GM23338 (cell line): ENCODE data around the gene CACNA1H. TPM values are rescaled to one million over a fixed set of nuclear protein-coding genes. Genes with fewer than 3 reads are reported as not detected.

Source experiments
- ATAC-seq: fragments of 200-7000 bp; cut with Tn5 transposase; 3 replicates; pipeline ENCODE4 v1.9.1; 2020
- DNase-seq: peaks from one replicate; pipeline ENCODE4 v3.0.0-alpha.2; 2015; ENCODE audit warnings: low spot score
- H2AFZ ChIP-seq: fragments of 200-600 bp; sonication (generic); 2 replicates; pipeline ENCODE4 v1.8.0; 2016; ENCODE audit warnings: antibody characterized with exemption, mild to moderate bottlenecking, moderate library complexity
- H3F3A ChIP-seq: fragments of 200-600 bp; sonication (generic); replicated peaks from 2 replicates; pipeline ENCODE4 v1.8.0; 2017; ENCODE audit warnings: antibody characterized with exemption, mixed run types, low read depth
- H3K27ac ChIP-seq: fragments of 200-600 bp; sonication (generic); 2 replicates; pipeline ENCODE4 v1.6.1; 2016; ENCODE audit warnings: low read depth
- H3K27me3 ChIP-seq: fragments of 200-600 bp; sonication (generic); 2 replicates; pipeline ENCODE4 v1.8.0; 2016; ENCODE audit warnings: mild to moderate bottlenecking, mixed run types, moderate library complexity; ENCODE audit not compliant: insufficient read depth
- H3K36me3 ChIP-seq: fragments of 200-600 bp; sonication (generic); 2 replicates; pipeline ENCODE4 v1.8.0; 2016; ENCODE audit warnings: mild to moderate bottlenecking; ENCODE audit not compliant: insufficient read depth
- H3K4me1 ChIP-seq: fragments of 200-600 bp; sonication (generic); 2 replicates; pipeline ENCODE4 v1.8.0; 2016; ENCODE audit warnings: mild to moderate bottlenecking, moderate library complexity; ENCODE audit not compliant: insufficient read depth
- H3K4me2 ChIP-seq: fragments of 200-600 bp; sonication (generic); 2 replicates; pipeline ENCODE4 v1.7.1; 2017; ENCODE audit warnings: mixed run types
- H3K4me3 ChIP-seq: fragments of 200-600 bp; sonication (generic); 2 replicates; pipeline ENCODE4 v1.6.1; 2016; ENCODE audit warnings: mixed run types
- H3K79me2 ChIP-seq: fragments of 200-600 bp; sonication (generic); replicated peaks from 2 replicates; pipeline ENCODE4 v1.8.0; 2017; ENCODE audit warnings: mild to moderate bottlenecking; ENCODE audit not compliant: insufficient read depth
- H3K9me2 ChIP-seq: fragments of 200-600 bp; sonication (generic); 2 replicates; pipeline ENCODE4 v1.8.0; 2017; ENCODE audit not compliant: insufficient read depth
- H4K20me1 ChIP-seq: fragments of 200-600 bp; sonication (generic); replicated peaks from 2 replicates; pipeline ENCODE4 v1.8.0; 2017; ENCODE audit warnings: mild to moderate bottlenecking; ENCODE audit not compliant: insufficient read depth
- H3K27ac Mint-ChIP-seq: 2 replicates; pipeline ENCODE4 v1.8.0; 2020; ENCODE audit warnings: inconsistent platforms, mild to moderate bottlenecking, moderate library complexity, mixed read lengths
- H3K27me3 Mint-ChIP-seq: 3 replicates; pipeline ENCODE4 v1.8.0; 2022; ENCODE audit warnings: low read depth, mild to moderate bottlenecking, moderate library complexity, mixed read lengths, inconsistent platforms; ENCODE audit not compliant: insufficient read depth, poor library complexity
- H3K36me3 Mint-ChIP-seq: 3 replicates; pipeline ENCODE4 v1.8.0; 2021; ENCODE audit warnings: low read depth, mild to moderate bottlenecking, inconsistent platforms, moderate library complexity, mixed read lengths
- H3K4me1 Mint-ChIP-seq: 3 replicates; pipeline ENCODE4 v1.8.0; 2020; ENCODE audit warnings: mild to moderate bottlenecking, inconsistent platforms, mixed read lengths
- H3K4me3 Mint-ChIP-seq: 3 replicates; pipeline ENCODE4 v1.8.0; 2021; ENCODE audit warnings: moderate library complexity, mild to moderate bottlenecking, inconsistent platforms, mixed read lengths
- H3K9me3 Mint-ChIP-seq: 3 replicates; pipeline ENCODE4 v1.8.0; 2020; ENCODE audit warnings: moderate library complexity, mild to moderate bottlenecking, inconsistent platforms, mixed read lengths
- CTCF ChIP-seq, 2 experiments: fragments of 200-600 bp in 1 of 2; sonication (generic) in 1 of 2; conservative IDR thresholded peaks; 2 replicates each; pipeline versions ENCODE4 v1.5.1 to v1.6.1; 2016 to 2017; ENCODE audit warnings: antibody characterized with exemption in 2 of 2, low read depth in 2 of 2, mild to moderate bottlenecking in 2 of 2, moderate library complexity in 1 of 2
- EZH2phosphoT487 ChIP-seq: fragments of 200-600 bp; sonication (generic); IDR thresholded peaks from one replicate; pipeline ENCODE4 v1.8.1; 2018; ENCODE audit warnings: antibody characterized with exemption; ENCODE audit not compliant: unreplicated experiment
- JUNB ChIP-seq: IDR thresholded peaks from one replicate; pipeline ENCODE4 v1.6.1; 2016; ENCODE audit warnings: antibody characterized with exemption; ENCODE audit not compliant: unreplicated experiment
- NANOG ChIP-seq: IDR thresholded peaks from 2 replicates; pipeline ENCODE4 v1.6.1; 2016; ENCODE audit warnings: antibody characterized with exemption, borderline replicate concordance
- POLR2AphosphoS5 ChIP-seq: IDR thresholded peaks from 2 replicates; pipeline ENCODE4 v1.6.1; 2016; ENCODE audit warnings: antibody characterized with exemption, low read depth
- ZNF114 ChIP-seq: fragments of 250-450 bp; sonication (Bioruptor Pico); IDR thresholded peaks from 2 replicates; pipeline ENCODE4 v1.5.0; 2020; ENCODE audit warnings: mild to moderate bottlenecking, moderate library complexity
- ZNF331 ChIP-seq: fragments of 250-450 bp; sonication (Bioruptor Pico); IDR thresholded peaks from 2 replicates; pipeline ENCODE4 v1.5.0; 2020; ENCODE audit warnings: low read depth, mild to moderate bottlenecking, moderate library complexity
- polyA plus RNA-seq: library from polyadenylated mRNA; unstranded; fragments of >200 nt; fragmentation: Nextera tagmentation; extraction: Ambion mirVana; gene quantifications from 2 replicates; pipeline ENCODE4 v1.2.1, GENCODE V29; 2016
- total RNA-seq: library from RNA; depleted of rRNA; stranded (reverse); fragments of >200 nt; shearing (Covaris generic); gene quantifications from 2 replicates; pipeline ENCODE4 v1.2.3, GENCODE V29; 2014
- TF ChIP-seq, protein P1 (sequence below): fragments of 250-450 bp; sonication (Bioruptor Pico); IDR thresholded peaks from 2 replicates; pipeline ENCODE4 v1.5.0; 2020; ENCODE audit warnings: mild to moderate bottlenecking, moderate library complexity
- TF ChIP-seq, protein P2 (sequence below): IDR thresholded peaks from one replicate; pipeline ENCODE4 v1.6.1; 2018; ENCODE audit warnings: antibody characterized with exemption; ENCODE audit not compliant: unreplicated experiment

CACNA1H gene
- total and polyA plus RNA-seq, 2 experiments from 2014 or later: 3.5 to 43.3 TPM

DNA sequence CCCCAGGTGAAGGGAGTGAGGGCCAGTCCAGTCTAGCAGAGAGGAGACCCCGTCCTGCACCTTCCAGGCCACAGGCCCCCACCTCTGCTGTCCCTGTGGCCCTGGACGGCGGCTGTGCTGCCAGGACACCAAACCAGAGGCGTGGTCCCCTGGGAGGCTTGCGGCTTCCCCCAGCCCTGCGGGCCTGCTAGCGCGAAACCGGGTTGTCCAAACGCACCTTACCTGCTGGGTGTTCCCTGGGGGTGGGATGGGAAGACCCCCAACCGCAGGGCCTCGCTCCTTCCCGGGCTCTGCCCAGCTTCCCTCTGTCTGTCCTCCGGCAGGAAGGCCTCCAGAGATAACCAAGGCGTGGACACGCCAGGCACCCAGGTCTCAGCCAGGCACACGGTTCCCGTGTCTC is 19.6 kb upstream of the CACNA1H start (continued):
- TF ChIP-seq, protein P1, sequence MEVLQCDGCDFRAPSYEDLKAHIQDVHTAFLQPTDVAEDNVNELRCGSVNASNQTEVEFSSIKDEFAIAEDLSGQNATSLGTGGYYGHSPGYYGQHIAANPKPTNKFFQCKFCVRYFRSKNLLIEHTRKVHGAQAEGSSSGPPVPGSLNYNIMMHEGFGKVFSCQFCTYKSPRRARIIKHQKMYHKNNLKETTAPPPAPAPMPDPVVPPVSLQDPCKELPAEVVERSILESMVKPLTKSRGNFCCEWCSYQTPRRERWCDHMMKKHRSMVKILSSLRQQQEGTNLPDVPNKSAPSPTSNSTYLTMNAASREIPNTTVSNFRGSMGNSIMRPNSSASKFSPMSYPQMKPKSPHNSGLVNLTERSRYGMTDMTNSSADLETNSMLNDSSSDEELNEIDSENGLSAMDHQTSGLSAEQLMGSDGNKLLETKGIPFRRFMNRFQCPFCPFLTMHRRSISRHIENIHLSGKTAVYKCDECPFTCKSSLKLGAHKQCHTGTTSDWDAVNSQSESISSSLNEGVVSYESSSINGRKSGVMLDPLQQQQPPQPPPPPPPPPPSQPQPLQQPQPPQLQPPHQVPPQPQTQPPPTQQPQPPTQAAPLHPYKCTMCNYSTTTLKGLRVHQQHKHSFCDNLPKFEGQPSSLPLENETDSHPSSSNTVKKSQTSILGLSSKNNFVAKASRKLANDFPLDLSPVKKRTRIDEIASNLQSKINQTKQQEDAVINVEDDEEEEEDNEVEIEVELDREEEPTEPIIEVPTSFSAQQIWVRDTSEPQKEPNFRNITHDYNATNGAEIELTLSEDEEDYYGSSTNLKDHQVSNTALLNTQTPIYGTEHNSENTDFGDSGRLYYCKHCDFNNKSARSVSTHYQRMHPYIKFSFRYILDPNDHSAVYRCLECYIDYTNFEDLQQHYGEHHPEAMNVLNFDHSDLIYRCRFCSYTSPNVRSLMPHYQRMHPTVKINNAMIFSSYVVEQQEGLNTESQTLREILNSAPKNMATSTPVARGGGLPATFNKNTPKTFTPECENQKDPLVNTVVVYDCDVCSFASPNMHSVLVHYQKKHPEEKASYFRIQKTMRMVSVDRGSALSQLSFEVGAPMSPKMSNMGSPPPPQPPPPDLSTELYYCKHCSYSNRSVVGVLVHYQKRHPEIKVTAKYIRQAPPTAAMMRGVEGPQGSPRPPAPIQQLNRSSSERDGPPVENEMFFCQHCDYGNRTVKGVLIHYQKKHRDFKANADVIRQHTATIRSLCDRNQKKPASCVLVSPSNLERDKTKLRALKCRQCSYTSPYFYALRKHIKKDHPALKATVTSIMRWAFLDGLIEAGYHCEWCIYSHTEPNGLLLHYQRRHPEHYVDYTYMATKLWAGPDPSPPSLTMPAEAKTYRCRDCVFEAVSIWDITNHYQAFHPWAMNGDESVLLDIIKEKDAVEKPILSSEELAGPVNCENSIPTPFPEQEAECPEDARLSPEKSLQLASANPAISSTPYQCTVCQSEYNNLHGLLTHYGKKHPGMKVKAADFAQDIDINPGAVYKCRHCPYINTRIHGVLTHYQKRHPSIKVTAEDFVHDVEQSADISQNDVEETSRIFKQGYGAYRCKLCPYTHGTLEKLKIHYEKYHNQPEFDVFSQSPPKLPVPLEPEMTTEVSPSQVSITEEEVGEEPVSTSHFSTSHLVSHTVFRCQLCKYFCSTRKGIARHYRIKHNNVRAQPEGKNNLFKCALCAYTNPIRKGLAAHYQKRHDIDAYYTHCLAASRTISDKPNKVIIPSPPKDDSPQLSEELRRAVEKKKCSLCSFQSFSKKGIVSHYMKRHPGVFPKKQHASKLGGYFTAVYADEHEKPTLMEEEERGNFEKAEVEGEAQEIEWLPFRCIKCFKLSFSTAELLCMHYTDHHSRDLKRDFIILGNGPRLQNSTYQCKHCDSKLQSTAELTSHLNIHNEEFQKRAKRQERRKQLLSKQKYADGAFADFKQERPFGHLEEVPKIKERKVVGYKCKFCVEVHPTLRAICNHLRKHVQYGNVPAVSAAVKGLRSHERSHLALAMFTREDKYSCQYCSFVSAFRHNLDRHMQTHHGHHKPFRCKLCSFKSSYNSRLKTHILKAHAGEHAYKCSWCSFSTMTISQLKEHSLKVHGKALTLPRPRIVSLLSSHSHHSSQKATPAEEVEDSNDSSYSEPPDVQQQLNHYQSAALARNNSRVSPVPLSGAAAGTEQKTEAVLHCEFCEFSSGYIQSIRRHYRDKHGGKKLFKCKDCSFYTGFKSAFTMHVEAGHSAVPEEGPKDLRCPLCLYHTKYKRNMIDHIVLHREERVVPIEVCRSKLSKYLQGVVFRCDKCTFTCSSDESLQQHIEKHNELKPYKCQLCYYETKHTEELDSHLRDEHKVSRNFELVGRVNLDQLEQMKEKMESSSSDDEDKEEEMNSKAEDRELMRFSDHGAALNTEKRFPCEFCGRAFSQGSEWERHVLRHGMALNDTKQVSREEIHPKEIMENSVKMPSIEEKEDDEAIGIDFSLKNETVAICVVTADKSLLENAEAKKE: no peak
- TF ChIP-seq, protein P2, sequence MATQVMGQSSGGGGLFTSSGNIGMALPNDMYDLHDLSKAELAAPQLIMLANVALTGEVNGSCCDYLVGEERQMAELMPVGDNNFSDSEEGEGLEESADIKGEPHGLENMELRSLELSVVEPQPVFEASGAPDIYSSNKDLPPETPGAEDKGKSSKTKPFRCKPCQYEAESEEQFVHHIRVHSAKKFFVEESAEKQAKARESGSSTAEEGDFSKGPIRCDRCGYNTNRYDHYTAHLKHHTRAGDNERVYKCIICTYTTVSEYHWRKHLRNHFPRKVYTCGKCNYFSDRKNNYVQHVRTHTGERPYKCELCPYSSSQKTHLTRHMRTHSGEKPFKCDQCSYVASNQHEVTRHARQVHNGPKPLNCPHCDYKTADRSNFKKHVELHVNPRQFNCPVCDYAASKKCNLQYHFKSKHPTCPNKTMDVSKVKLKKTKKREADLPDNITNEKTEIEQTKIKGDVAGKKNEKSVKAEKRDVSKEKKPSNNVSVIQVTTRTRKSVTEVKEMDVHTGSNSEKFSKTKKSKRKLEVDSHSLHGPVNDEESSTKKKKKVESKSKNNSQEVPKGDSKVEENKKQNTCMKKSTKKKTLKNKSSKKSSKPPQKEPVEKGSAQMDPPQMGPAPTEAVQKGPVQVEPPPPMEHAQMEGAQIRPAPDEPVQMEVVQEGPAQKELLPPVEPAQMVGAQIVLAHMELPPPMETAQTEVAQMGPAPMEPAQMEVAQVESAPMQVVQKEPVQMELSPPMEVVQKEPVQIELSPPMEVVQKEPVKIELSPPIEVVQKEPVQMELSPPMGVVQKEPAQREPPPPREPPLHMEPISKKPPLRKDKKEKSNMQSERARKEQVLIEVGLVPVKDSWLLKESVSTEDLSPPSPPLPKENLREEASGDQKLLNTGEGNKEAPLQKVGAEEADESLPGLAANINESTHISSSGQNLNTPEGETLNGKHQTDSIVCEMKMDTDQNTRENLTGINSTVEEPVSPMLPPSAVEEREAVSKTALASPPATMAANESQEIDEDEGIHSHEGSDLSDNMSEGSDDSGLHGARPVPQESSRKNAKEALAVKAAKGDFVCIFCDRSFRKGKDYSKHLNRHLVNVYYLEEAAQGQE: no peak
- TF ChIP-seq ZNF331 (CRISPR knock-in tag) (no peak), NANOG (no peak)

- Histone ChIP-seq H3K27ac (no peak overlapping the region), H3F3A (no peaks in the 10 kb centered on the region), H3K4me2 (no peak overlapping the region), H3K27me3 (no peaks in the 10 kb centered on the region), H4K20me1 (no peaks in the 10 kb centered on the region), H3K4me1 (no peaks in the 10 kb centered on the region), H3K79me2 (no peaks in the 10 kb centered on the region), H2AFZ (no peak overlapping the region), H3K36me3 (no peaks in the 10 kb centered on the region), H3K4me3 (no peak overlapping the region), H3K9me2 (no peaks in the 10 kb centered on the region)
- H3K27ac Mint-ChIP-seq: no peak overlapping the region
- no peaks in the 10 kb centered on the region for H3K9me3 Mint-ChIP-seq
- peaks cover 2% of the 10 kb centered on the region; the same call in 1 of the 3 replicates for H3K4me1 Mint-ChIP-seq
- ATAC-seq: no peak
- peaks cover 4% of the 10 kb centered on the region for H3K27me3 Mint-ChIP-seq
- H3K4me3 Mint-ChIP-seq: no peak overlapping the region
- H3K36me3 Mint-ChIP-seq: no peaks in the 10 kb centered on the region
- DNase-seq: no peak
- TF ChIP-seq JUNB (no peak), POLR2AphosphoS5 (no peak), ZNF114 (CRISPR knock-in tag) (no peak), CTCF (conservative IDR thresholded peaks at IDR 0.05; ENCODE audit: low read depth in 2 of 2) (no peak), EZH2phosphoT487 (no peak)
These were observed 18.9 kb upstream of the CACNA1H start for GRCh38 chr16:1133810-1134520.
